ENCODE measurements around the gene INHA.

DNA sequence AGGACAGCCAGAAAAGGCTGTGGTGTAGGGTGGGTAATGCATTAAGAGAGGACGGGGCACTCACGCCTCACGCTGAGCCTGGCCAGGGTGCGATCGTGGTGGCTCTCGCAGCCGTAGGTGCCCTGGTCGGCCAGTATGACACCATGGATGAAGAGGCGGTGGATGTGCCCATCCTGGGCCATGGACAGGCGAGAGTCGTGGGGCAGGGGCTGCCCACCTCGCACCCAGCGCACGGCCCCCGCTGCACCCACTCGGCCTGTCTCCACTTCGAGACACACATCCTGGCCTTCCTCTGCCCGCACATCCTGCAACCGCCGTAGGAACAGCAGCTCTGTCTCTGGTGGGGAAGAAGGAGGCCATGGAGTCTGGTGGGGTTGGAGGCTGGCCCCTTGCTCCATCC lies 16.2 kb upstream of the INHA start:
- TF ChIP-seq TAF1 (IDR thresholded peaks at IDR 0.05; ENCODE audit: borderline replicate concordance, insufficient read depth, low read length) (no peak), POLR2AphosphoS5 (IDR thresholded peaks at IDR 0.05; ENCODE audit: low read depth, low read length) (no peak)

Measured in PFSK-1 (cell line).